ENCODE results near the gene TMEM203.
A peak's percentile ranks its signal among the peaks of the same experiment; 100 is the strongest.

Gene TMEM203

DNA sequence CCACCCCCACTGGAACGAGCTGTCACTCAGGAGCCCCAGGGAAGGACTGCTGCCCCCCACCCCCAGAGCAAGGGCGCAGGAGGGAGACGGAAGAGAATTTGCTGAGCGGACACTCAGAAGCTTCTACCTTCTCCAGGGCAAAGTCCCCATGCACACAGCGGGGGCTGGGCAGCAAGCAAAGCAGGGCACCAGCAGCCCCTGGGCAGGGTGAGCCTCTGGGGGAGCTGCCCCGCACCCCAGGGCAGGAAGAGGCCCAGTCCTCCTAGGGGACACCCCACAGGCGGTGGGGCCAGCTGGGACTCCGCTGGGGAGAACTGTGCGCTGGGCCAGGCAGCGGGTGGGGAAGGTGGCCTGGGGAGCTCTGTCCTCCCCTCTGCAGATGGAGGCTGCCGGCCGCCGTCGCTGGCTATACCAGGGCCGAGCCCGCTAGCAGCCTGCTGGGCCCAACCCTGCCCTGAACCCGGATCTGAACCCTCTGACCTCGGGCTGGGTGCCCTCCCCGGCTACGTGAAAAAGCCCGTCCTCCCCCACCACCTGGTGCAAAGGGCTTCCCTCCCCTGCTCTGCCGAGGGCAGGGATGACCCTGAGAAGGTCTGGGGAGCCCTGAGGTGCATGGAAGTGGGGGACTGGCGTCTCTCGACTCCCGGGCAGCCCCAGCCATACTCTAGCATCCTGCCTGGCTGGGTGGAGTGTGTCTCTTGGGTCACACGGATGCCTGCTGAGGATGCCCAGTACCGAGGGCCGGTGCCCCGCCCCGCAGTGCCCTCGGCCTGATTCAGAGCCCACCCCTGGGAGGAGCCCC, 24.7 kb upstream of the TMEM203 start:
- DNase-seq (ENCODE audit: low spot score) = no peak

DNA sequence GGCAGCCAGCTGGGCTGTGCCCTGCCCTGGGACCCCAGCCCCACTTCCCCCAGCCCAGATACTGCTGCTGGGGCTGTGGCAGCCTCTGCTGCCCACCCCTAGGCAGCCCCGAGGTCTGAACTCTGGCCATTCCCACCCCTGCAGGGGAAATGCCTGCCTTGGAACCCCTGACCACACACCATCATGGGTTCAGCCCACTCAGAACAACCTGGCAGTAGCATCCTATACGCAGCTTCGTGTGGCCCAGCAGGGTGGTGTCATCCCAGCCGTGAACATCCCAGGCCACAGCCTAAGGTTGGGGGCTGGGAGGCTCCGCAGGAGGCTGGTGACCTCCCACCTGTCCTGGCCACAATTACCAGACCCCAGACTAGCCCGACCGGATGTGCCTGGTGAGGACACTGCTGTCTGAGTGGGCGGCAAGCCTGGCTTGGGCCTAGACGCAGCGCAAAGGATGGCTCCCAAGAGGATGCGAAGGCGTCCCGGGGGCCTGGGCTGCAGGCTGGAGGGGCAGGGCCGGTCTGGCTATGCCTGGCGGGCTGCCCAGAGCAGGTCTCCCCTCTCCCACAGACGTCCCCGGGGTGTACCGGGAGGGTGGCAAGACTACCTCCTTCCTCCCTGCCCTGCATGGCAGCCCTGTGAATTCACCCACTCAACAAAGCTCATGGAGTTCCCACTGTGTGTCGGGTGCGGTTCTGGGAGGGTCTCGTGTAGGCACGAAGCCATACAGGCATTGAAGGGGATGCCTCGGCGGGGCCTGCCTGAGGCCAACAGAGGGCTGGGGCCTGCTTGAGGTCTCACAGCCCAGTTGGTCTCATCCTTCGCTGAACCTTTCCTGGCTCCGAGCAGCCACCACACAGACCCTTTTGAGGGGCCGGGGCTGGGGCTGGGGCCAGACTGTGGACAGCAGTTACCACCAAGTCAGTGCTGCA, 23.8 kb upstream of the TMEM203 start:
- DNase-seq (ENCODE audit: low spot score) = no peak

DNA sequence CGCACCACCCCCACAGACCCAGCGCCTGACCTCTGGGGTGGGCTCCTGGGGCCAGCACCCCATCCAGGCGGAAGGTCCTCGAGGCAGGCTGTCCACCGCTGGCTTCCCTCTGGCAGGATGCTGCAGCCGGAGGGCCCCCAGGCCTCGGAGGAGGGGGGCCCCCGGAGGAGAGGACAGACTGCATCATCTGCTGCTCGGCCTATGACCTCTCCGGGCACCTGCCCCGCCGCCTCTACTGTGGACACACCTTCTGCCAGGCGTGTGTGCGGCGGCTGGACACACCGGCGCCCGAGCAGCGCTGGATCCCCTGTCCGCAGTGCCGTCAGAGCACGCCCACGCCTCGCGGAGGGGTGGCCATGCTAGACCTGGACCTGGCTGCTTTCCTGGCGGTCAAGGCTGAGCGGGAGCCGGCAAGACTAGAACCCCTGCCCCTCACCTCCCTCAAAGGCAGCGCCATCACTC, 23.1 kb upstream of the TMEM203 start:
- DNase-seq (ENCODE audit: low spot score) = no peak

DNA sequence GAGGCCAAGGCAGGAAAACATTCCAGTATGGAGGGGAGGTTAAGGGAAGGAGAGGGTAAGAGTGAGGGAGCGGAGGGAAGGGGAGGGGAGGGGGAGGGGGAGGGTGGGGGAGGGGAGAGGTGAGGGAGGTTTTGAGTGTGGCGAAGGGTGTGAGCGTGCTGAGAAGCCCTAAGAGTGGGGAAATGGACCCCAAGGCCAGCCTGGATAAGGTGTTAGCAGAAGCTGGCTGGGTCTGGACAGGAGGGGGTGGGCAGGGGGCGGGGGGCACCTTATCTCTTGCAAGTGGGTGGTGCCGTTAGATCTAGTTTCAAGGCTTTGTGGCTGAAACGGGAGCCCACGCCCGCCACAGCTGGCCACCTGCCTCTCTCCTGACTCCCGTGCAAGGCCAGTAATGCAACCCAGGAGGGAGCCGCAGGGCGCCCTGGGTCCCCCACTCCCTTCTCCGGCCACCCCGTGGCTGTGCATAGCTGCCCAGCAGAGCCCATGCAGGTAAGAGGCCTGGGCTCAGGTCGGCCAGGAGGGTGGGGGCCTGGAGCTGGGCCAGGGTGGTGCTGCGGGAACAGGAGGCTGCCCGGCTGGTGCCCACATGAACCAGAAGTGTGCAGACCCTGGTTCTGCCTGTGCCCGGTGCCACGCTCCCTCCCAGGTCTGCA, 22.5 kb upstream of the TMEM203 start:
- no peak for DNase-seq (ENCODE audit: low spot score)

DNA sequence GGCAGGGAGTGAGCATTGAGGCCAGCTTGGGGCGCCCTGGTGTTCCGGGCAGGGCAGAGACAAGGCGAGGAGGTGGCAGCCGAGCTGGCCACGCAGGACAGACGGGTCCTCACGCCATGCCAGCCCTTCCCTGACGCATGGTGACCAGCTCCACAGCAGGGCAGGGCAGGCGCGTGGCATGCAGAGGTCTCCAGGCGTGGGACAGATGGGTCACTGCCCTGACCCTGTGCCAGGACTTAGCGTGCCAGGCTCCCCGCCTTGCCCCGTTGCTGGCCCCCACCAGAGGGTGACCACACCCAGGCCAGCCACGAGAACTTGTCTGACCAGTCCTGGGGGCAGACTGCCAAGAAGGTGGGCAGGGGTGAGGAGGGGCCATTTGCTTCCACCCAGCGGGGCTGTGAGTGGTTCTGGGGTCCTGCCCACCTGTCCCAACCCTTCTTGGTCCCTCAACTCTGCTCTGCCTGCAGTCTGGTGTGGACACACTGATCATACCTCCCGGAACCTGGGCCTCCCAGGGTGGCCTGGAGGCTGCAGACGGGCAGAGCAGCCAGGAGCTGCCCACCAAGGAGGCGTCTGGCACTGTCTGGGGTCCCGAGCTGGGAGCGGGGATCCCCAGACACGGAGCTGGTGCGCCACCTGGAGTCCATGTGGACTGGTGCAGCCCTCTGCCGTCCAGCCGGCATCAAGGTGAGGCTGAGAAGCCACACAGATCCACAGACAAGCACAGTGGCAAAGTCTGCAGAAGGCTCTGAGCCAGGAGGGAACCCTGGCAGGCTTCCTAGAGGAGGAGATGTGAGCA, 21.8 kb upstream of the TMEM203 start, which contains the start of gene RNF224:
Gene RNF224 (plus strand): TSS at position 449 of the 799 bp plus-strand sequence. CDS start 834 bp downstream, outside the sequence.
- DNase-seq (ENCODE audit: low spot score) = peak; percentile 52

DNA sequence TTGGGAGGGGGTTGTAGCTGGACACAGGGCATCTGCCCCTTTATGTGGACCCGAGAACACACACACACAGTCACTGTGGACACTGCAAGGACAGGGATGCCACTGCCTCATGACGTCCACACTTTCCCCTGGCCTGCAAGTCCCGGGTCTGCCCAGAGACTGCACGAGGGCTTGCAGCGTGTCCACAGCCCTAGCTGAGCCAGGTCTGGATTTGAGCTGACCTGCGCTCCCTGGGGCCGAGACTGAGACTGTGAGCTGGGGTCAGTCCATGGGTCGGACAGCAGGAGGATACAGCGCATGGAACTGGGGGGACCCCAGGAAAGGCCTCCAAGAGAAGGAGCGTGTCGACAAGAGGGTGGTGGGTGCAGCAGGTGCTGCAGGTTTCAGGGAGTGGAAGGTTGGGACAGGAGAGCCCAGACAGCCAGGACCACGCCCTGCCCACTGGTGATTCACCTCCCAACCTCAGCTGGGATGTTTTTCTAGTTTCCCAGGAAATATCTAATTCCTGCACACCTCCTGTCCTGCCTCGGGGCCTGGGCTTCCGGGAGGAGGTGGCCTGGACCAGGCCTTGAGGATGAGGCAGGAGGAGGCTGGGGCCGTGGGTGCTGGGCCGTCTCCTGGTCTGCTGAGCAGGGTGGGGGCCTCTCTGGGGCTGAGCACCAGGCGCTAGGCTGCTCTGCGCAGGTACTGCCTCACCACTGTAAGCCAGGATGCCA, 21.0 kb upstream of the TMEM203 start:
- no peak for DNase-seq (ENCODE audit: low spot score)

DNA sequence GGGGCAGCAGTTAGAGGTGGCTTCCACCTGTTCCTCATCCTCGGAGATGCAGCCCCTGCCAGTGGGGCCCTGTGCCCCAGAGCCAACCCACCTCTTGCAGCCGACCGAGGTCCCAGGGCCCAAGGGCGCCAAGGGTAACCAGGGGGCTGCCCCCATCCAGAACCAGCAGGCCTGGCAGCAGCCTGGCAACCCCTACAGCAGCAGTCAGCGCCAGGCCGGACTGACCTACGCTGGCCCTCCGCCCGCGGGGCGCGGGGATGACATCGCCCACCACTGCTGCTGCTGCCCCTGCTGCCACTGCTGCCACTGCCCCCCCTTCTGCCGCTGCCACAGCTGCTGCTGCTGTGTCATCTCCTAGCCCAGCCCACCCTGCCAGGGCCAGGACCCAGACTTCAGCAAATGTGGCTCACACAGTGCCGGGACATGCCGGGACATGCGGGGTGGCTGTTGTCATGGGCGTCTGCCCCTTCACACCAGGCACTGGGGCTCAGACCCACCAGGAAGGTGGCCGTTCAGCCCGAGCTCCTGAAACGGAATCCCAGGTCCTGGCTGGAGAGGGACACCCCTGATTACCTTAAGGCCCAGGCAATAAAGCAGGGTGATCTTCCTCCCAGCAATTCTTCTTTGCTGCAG, 20.4 kb upstream of the TMEM203 start:
- no peak for DNase-seq (ENCODE audit: low spot score)

DNA sequence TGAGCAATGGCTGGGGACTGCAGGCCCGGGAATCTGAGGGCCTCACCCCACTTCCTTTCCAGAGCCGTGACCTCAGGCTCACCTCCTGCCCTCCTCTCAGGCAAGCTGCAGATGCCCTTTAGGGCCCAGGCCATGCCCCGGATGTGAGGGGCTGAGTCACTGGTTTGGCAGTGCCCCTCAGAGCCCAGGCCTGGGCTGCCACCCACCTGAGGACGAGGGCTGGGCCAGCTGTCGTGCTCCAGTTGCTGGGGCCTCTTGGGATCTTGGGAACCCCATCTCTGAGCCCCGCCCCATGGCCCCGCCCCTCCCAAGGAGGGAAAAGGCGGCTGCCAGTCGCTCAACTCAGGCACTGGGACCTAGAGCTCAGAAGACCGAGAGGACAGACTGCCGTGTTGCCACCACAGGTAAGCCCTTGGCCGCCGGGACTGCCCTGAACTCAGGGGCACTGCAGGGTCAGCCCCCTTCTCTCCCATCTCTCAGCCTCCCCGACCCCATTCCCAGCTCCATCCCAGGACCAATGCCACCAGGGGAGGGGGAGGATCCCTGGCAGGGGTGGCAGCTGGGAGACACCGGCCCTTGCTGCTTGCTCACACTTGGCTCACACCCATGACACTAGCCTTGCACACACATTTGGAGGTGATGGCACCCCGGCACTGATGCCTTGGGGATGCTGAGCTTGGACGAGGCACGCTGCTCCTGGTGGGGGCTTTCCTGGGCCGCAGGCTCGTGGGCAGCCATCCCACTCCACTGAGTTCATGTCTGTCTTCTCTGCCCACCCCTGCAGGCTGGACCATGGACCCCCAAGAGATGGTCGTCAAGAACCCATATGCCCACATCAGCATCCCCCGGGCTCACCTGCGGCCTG, 19.6 kb upstream of the TMEM203 start, which contains the start of gene CYSRT1:
Gene CYSRT1 (plus strand): TSS at position 345 of the 865 bp plus-strand sequence. CDS start 448 bp downstream, at position 793.
- DNase-seq (ENCODE audit: low spot score) = no peak

DNA sequence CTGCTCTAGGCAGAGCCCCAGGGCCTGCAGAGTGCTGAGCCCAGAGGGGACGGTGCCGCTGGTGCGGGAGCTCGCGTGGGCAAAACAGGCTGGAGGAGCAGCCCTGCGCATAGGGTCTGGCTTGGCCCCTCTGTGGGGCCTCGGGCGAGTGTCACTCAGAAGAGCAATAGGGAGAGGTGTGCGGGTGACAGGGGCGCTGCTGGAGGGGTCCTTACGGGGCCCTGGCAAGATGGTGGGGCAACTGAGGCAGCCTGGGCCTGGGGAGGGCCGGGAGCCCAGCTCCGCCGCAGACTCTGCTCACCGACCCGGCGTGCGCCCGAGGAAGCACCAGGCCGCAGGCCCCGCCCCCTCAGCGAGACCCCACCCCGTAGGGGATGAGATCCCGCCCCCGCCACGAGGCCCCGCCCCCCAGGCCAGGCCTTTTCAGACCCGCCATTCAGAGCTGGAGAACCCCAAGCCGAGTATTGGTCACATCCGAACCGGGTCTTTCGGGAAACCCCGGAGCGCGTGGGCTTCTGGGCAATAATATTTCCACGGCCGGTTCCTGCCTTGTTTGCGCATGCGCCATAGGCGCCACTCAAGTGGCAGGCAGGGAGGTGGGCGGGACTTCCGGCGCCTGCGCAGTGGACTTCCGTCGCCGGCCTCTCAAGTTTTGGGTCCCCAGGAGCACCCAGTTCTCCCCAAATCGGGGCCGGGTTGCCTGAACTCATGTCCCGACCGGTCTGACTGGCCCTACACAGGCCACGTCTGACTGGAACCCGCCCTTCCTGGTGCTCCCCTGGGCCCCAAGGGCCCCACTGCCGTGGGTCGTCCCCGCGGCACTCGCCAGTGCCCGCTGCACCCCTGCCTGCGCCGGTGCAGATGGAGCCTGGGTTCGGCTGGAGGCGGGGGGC, 17.9 kb upstream of the TMEM203 start:
- DNase-seq (ENCODE audit: low spot score) = peak; percentile 97

DNA sequence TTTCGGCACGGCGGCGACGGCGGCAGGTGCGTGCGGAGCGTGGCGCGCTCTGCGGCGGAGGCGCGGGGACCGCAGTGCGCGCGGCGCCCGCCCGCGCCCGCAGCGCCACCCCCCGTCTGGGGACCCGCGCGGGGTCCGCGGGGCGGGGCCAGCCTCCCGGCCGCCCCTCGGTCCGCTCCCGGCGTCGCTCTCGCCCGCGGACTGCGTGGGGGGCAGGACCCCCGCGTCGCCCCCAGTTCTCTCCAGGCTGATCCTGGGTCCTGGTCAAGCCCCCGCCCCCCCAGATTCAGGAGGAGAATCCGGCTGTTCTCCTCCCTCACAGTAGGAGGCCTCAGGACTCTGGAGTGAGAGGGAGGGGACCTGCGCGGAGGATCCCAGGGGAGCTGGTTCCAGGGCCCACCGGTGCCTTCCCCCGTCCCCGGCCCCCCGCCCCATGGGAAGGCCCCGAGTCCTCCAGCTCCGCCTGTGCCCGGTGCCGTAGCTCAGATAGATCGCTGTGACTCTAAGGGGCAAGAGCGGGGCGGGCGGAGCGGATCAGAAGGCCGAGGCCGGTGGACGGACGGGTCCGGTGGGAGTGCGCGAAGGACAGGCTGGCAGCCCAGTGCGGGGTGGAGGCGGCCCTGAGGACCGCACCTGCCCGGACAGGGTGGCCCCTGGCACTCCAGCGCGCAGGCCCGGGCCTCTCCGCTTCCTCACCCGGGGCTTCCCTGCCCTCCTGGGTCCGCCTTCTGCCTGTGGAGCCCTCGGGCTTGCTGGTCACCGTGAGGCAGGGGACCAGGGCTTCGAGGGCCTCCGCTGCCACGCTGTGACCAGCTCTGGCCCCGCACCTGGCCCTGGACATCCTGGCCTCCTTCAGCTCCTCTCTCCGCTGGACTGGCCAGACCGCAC, 17.0 kb upstream of the TMEM203 start, which contains the start of gene RNF208:
Gene RNF208 (minus strand): TSS at position 51 of the 888 bp plus-strand sequence. CDS start 1,028 bp downstream, outside the sequence.
- DNase-seq (ENCODE audit: low spot score) = no peak

DNA sequence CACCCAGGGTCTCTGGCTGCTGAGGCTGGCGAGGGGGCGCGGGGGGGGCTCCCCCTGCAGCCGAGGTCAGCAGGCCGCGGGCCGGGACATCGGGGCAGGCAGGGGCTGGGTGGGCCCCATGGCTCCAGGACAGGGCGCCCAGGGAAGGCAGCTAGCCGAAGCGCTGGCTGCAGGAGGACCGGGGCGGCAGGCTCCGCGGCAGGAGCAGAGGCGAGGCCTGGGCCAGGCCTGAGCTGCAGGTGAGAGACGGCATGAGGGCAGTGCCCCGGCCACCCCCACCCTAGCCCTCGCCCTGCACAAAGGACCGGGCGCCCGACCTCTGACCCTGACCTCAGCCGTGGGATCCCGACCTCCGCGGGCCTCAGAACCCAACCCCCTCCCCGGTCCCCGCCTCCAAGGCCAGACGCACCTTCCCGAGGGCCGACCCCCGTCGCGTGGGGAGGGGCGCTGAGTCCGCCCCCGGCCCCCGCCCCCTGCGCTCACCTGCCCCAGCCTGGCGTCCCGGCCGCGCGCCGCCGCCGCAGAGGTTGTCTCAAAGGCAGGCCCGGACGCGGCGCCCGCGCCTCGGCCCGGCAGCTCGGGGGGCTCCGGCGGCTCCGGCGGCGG, 16.2 kb upstream of the TMEM203 start:
- no peak for DNase-seq (ENCODE audit: low spot score)

DNA sequence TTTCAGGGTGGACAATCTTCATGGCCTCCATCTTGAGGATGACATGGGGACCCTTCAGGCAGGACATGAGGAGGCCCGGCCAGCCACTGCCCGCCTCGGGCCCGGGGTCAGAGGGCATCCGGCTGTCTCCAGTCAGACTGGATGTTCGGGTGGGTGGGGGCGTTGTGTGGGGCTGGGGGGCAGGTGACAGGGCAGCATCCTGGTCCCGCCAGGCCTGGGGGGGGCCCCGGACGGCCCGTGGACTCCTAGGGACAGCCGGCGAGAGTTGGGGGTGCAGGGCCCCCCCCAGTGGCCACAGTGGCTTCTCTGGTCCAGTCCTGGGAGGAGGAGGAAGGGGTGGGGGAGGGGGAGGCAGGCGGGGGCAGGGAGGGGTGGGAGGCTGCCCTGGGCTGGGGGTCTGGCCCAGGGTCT, 15.7 kb upstream of the TMEM203 start:
- no peak for DNase-seq (ENCODE audit: low spot score)

DNA sequence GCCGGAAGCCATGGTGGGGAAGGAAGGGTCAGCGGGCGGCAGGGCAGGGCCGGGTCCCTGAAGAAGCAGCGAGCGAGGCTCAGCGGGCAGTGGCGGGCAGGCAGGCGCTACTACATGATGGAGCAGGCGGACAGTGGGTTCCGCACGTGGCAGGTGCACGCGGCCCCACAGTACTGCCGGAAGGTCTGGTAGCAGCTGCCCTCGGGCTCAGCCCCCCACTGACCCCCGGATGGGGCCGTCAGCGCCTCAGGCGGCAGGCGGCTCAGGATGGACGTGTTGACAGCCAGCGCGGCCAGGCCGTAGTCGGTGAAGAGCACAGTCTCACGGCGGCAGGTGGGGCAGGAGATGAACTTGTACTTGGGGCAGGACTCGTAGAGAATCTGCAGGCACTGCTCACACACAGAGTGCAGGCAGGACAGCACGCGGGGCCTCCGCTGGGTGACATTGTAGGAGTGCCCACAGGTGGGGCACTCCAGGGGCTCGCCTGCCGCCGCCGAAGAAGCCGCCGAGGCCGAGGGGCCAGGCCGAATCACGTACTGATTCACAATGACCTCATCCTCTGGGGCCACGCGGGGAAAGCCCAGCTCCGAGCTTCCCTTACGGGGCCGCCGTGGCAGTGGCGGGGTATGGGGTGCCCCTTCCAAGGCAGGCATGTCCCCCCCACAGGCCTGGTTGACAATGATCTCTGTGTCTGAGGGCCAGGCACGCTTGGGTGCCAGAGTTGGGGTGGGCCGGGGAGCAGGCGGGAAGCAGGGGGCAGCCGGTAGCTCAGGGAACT, 15.1 kb upstream of the TMEM203 start:
- no peak for DNase-seq (ENCODE audit: low spot score)

DNA sequence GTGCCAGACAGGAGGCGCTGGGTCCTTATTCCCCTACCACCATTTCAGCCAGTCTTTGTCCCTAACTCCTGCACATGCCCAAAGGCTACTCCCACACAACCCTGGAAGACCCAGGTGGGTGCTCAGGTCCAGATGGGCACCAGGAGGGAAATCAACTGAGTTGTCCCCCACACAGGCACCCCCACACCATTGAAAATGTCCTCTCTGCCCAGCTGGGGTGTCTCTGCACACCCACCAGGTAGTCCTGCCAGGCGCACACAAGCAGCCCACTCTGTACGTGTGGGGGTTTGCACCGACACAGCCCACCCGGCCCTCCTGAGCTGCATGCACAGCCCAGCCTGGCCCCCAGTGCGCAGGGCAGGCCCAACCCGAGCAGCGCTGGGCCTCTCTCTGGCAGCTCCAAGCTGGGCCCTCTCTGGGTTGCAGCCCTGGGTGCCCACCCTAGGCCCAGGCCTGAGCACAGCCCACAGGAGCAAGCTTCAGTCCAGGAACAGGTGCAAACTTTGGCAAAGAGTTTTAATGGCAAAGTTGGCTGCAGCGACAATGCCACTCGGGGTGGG, 14.4 kb upstream of the TMEM203 start:
- no peak for DNase-seq (ENCODE audit: low spot score)

DNA sequence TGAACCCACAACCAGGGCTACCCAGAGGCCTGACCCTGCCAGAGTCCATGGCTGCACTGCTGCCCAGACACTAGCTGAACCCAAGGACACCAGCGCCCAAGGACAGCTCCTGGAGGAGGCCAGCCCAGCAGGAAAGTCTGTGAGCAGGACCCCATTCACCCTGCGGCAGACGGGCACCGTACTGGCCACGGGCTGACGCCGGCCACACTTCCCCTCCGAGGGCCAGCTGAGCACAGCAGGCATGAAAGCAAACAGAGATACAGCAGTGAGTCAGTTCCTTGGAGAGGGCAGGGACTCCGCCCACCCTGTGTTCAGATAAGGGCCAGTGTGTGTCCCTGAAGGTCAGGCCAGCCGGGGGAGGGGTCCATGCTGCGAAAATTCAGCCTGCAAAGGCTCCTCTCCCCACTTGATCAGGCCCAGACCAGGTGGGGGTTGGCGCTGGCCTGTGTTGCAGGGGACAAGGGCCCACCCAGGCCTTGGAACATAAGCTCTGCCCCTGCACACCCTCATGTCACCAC, 13.4 kb upstream of the TMEM203 start:
- no peak for DNase-seq (ENCODE audit: low spot score)

All from pons (tissue), 1 donor.